Fibroblast of villous mesenchyme (primary cell): ENCODE measurements around the gene KBTBD12. TPM values are rescaled to one million over a fixed set of nuclear protein-coding genes. Genes with fewer than 3 reads are reported as not detected.

ENCODE experiments used
- DNase-seq: peaks from one replicate; pipeline ENCODE4 v3.0.0-alpha.2; 2010; ENCODE audit warnings: low read depth
- H3K4me3 ChIP-seq: 2 replicates; pipeline ENCODE4 v1.5.1; 2011; ENCODE audit warnings: low read depth, mild to moderate bottlenecking, low read length
- total RNA-seq: library from RNA; depleted of rRNA; stranded (reverse); fragments of >200 nt; gene quantifications from 2 replicates; pipeline ENCODE4 v1.2.3, GENCODE V29; 2012
- TF ChIP-seq, protein P1 (sequence below): IDR thresholded peaks from 2 replicates; pipeline ENCODE4 v1.5.1; 2012; ENCODE audit warnings: low read depth, mild to moderate bottlenecking, low read length; ENCODE audit not compliant: insufficient read depth

KBTBD12 gene
- total RNA-seq, 1 donor: not detected

- no peak overlapping the region for H3K4me3 ChIP-seq
- no peak for DNase-seq
- TF ChIP-seq, protein P1, sequence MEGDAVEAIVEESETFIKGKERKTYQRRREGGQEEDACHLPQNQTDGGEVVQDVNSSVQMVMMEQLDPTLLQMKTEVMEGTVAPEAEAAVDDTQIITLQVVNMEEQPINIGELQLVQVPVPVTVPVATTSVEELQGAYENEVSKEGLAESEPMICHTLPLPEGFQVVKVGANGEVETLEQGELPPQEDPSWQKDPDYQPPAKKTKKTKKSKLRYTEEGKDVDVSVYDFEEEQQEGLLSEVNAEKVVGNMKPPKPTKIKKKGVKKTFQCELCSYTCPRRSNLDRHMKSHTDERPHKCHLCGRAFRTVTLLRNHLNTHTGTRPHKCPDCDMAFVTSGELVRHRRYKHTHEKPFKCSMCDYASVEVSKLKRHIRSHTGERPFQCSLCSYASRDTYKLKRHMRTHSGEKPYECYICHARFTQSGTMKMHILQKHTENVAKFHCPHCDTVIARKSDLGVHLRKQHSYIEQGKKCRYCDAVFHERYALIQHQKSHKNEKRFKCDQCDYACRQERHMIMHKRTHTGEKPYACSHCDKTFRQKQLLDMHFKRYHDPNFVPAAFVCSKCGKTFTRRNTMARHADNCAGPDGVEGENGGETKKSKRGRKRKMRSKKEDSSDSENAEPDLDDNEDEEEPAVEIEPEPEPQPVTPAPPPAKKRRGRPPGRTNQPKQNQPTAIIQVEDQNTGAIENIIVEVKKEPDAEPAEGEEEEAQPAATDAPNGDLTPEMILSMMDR: no peak
These were observed 33.2 kb downstream of the KBTBD12 start for GRCh38 chr3:127948211-127948610.

DNA sequence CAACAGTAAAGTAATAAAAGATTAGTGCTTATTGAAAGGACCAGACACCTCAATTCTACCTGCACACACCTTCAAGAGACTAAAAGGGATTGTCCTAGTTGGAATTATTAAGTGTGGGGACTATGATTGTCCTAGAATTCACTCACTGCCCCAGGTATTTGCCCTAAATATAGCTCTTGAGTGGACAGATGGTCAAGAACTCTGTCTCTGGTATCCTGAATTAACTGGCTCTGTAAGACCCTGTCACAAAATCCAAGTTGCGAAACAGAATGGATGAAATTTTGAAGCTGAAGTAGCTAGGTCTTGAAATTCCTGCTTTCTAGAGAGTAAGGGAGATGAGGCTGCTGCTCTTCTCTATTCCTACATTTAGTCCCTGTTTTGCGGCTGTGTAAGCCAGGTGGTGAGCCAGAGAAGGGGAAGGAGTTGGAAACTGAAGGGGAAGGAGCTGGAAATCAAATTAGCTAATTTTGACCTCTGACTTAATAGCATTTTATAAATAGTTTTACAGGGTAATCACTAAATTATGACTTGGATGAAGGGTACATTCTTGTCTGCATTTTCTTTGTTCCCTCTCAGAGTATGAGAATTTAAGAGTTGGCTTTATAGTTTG, 34.5 kb downstream of the KBTBD12 start:
- TF ChIP-seq, protein P1: no peak
- H3K4me3 ChIP-seq: no peak overlapping the region

DNA sequence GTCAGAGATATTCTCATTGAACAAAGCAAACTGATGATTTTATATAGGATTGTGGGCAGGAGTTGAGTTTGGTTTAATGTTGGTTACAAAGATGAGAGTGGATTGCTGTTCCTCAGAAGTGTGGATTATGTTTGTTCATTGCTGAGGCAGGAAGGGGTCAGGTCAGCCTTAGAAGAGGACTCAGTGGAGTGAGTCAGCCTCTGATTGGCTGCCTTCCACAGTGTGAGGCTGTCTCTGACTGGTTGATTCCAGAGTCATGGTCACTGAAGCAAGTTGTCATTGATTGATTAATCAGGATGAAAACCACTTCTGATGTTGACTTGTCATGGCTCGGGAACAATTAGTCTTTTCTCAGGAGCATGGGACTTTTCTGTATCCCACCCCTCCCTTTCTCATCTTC, 36.2 kb downstream of the KBTBD12 start:
- no peak for DNase-seq
- no peak overlapping the region for H3K4me3 ChIP-seq
- TF ChIP-seq, protein P1: no peak

More for the DNA sequence above, 34.5 kb downstream of the KBTBD12 start:
- DNase-seq: no peak

DNA sequence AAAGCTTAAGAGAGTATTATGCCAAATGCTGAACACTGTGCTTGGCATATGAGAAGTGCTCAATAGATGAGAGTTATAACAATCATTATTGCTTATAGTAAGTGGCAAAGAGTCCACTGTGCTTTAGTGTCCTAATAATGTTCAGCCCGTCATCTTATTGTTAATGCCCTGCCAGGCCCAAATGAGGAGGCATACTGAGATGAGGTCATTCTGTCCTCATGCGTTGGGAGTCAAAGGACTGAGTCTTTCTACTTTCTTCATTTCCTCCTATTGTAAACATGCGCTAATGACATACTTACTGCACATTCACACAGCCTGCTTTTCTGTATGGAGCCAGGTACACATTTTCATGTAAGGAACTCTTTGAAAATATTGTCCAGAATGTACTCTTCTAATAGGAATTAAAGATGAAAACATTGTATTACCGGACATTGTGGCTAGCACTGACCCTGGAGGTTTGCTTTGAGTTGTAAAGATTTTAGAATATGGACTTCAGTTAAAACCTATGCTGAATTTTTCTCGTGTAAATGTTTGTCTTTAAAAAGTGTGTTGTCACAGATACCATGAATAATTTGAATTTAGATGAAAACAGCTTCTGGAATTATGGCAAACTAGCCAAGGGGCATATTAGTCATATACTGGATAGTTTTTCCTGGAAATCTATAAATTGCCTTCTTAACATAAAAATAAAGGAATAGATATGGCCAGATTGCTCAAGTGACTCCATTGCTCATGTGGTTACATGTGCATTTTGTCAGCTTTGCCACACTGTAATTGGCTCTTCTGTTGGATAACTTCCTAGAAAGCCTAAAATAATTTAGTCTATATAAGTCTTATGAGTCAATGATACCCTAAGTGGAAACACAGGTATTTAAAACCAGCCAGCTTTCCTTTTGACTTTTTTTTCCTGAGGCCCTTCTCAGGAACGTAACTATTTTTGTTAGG, 38.3 kb downstream of the KBTBD12 start:
- DNase-seq: peak; percentile 20
- no peak overlapping the region for H3K4me3 ChIP-seq
- TF ChIP-seq, protein P1: no peak

GRCh38 chr3:127954640-127955039, 39.6 kb downstream of the KBTBD12 start:
- TF ChIP-seq, protein P1: no peak
- DNase-seq: no peak
- no peak overlapping the region for H3K4me3 ChIP-seq

DNA sequence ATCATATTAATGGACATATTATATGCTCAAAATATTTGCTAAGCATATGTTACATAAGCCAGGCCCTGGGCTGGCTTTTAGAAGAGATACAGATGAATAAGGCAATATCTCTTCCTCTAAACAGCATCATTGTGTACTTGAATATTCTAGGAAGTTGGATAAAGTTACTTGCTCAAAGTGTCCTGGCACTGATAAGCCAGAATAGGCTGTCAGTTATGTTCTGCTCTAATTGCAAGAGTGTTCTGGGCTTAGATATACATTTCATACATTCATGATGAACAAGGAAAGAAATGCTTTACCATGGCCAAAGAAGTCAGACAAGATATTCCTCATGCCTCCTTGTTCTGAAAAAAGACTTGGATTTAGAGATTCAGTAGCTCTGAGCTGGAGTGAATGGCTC, 40.7 kb downstream of the KBTBD12 start:
- DNase-seq: no peak
- no peak overlapping the region for H3K4me3 ChIP-seq
- TF ChIP-seq, protein P1: no peak
